Upper lobe of right lung (tissue), 1 donor: Measurements from ENCODE around the gene HHIPL2. TPM values are rescaled to one million over a fixed set of nuclear protein-coding genes. Genes with fewer than 3 reads are reported as not detected.

Experiments used
- ATAC-seq: fragments of 200-7000 bp; cut with Tn5 transposase; one replicate; pipeline ENCODE4 v1.9.1; 2020; ENCODE audit warnings: mild to moderate bottlenecking, moderate library complexity
- DNase-seq: peaks from one replicate; pipeline ENCODE4 v3.0.0-alpha.2; 2020
- H3K27ac ChIP-seq: fragments of 200-600 bp; one replicate; pipeline ENCODE4 v1.8.0; 2022
- H3K27me3 ChIP-seq: fragments of 200-600 bp; one replicate; pipeline ENCODE4 v1.8.0; 2022; ENCODE audit warnings: mild to moderate bottlenecking
- H3K36me3 ChIP-seq: fragments of 200-600 bp; one replicate; pipeline ENCODE4 v1.8.0; 2022
- H3K4me1 ChIP-seq: fragments of 200-600 bp; one replicate; pipeline ENCODE4 v1.8.0; 2022
- H3K4me3 ChIP-seq: fragments of 200-600 bp; one replicate; pipeline ENCODE4 v1.8.0; 2022; ENCODE audit warnings: mild to moderate bottlenecking
- H3K9me3 ChIP-seq: fragments of 200-600 bp; one replicate; pipeline ENCODE4 v1.8.0; 2022
- intact Hi-C: fragments of 100-400 bp; cut with DNase I; formaldehyde crosslinking; loops from one replicate; pipeline ENCODE4 v1.11.0; 2022
- total RNA-seq: library from RNA; stranded (reverse); fragmentation: NEBNext Ultra II Directional; extraction: Animal tissue kit (Norgen Biotek cat#: 25700); gene quantifications from one replicate; pipeline ENCODE4 v1.2.1, GENCODE V29; 2021
- TF ChIP-seq, protein P1 (sequence below): fragments of 200-600 bp; IDR thresholded peaks from one replicate; pipeline ENCODE4 v1.8.0; 2022; ENCODE audit warnings: antibody characterized with exemption
- donor health status: DM: no; HTN: yes; CAD: no; lungs with severe emphysema.

The HHIPL2 gene
- total RNA-seq, 1 donor from 2014 or later = not detected

DNA sequence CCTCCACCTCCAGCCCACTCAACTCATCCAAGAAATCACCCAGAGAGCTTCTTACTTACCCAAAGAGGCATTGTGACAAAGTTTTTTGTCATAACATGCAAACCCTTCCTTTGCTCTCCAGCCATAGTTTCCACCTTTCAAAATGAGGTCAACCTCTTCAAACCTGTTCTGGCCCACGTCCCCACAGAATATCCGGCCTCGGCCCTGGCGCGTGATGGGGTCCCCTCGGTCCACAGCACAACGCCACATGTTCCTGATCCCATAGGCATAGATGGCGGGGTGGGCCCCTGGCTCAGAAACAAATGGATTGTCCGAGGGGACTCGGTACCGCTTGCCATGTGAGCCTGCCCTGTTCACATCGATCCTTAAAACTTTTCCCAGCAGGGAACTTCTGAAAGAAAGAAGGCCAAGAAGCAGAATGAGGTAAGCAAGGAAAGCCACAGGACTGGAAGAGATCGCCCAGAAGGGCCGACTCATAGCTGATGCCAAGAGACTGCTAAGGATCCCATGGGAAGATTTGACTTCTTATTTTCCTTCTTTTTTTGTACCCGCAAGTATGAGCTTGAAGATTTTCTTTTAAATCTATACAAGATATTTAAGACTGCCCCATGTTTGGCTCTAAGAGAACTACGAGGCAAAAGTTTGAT, 7.8 kb downstream of the HHIPL2 start:
- H3K27me3 ChIP-seq = peaks cover 5% of the 10 kb centered on the region
- no peaks in the 10 kb centered on the region for H3K4me1 ChIP-seq
- TF ChIP-seq, protein P1, sequence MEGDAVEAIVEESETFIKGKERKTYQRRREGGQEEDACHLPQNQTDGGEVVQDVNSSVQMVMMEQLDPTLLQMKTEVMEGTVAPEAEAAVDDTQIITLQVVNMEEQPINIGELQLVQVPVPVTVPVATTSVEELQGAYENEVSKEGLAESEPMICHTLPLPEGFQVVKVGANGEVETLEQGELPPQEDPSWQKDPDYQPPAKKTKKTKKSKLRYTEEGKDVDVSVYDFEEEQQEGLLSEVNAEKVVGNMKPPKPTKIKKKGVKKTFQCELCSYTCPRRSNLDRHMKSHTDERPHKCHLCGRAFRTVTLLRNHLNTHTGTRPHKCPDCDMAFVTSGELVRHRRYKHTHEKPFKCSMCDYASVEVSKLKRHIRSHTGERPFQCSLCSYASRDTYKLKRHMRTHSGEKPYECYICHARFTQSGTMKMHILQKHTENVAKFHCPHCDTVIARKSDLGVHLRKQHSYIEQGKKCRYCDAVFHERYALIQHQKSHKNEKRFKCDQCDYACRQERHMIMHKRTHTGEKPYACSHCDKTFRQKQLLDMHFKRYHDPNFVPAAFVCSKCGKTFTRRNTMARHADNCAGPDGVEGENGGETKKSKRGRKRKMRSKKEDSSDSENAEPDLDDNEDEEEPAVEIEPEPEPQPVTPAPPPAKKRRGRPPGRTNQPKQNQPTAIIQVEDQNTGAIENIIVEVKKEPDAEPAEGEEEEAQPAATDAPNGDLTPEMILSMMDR = no peak
- no peak overlapping the region for H3K4me3 ChIP-seq
- no peaks in the 10 kb centered on the region for H3K9me3 ChIP-seq
- no peak for ATAC-seq
- no peak for DNase-seq
- H3K27ac ChIP-seq = no peak overlapping the region
- intact Hi-C loops = no loop called here
- H3K36me3 ChIP-seq = no peaks in the 10 kb centered on the region

DNA sequence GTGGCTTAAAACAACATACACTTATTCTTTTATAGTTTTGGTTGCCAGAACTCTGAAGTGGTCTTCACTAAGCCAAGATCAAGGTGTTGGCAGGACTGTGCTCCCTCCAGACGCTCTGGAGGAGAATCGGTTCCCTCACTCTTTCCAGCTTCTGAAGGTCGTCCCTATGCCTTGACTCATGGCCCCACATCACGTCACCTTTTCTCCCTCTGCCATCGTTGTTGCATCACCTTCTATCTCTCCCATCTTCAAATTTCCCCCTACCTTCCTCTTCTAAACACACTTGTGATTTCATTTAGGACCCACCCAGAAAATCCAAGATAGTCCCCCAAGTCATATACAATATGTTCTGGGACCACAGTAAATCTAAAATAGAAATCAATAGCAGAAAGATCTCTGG, 12.4 kb downstream of the HHIPL2 start:
- ATAC-seq (no peak), DNase-seq (no peak)
- Histone ChIP-seq H3K36me3 (no peaks in the 10 kb centered on the region), H3K4me1 (no peaks in the 10 kb centered on the region), H3K4me3 (no peak overlapping the region), H3K27ac (no peak overlapping the region), H3K27me3 (no peaks in the 10 kb centered on the region), H3K9me3 (no peaks in the 10 kb centered on the region)
- intact Hi-C loops = no loop called here
- TF ChIP-seq, protein P1 = no peak

DNA sequence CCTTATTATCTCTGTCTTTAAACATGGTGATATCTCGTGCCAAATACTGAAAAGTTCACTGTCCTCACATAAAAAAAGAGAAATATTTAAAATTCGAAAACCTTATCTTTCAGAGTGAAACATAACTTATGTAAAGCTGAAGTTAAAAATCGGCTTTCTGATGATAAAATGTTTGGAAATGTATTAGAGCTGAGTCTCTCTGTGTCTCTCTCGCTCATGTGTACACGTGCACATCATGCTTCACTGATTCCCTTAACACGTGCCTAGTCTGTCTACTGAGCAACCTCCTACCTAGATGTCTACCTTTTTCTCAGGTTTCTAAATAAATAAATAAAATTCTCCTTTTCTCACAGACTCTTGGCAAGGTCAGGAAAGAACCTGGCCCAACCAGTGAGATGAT, 17.1 kb downstream of the HHIPL2 start:
- Histone ChIP-seq H3K4me1 (no peaks in the 10 kb centered on the region), H3K27me3 (no peaks in the 10 kb centered on the region), H3K27ac (no peak overlapping the region), H3K4me3 (no peak overlapping the region), H3K36me3 (no peaks in the 10 kb centered on the region), H3K9me3 (no peaks in the 10 kb centered on the region)
- intact Hi-C loops = no loop called here
- ATAC-seq (no peak), DNase-seq (no peak)
- TF ChIP-seq, protein P1 = no peak

DNA sequence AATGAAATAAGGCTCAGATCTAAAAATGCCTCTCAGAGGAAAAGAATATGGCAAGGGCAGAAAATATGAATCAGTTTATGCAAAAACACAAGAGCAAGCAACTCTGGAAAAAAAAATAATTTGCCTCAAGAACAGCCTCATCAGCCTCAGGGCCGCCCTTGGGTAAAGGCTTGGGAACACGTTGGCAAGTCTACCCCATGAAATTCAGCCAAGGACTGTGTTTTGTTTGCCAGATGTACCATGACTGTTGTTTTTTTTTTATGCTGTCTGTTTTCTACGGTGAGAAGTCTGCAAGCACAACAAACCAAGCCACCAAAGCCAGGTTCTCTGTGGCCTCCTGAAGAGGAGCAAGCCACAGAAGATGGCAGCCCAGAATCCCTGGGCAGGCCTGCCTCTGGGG, 18.0 kb downstream of the HHIPL2 start:
- Histone ChIP-seq H3K4me1 (no peaks in the 10 kb centered on the region), H3K27me3 (no peaks in the 10 kb centered on the region), H3K9me3 (no peaks in the 10 kb centered on the region), H3K4me3 (no peak overlapping the region), H3K36me3 (no peaks in the 10 kb centered on the region), H3K27ac (no peak overlapping the region)
- ATAC-seq = no peak
- intact Hi-C loops = no loop called here
- TF ChIP-seq, protein P1 = no peak
- no peak for DNase-seq

DNA sequence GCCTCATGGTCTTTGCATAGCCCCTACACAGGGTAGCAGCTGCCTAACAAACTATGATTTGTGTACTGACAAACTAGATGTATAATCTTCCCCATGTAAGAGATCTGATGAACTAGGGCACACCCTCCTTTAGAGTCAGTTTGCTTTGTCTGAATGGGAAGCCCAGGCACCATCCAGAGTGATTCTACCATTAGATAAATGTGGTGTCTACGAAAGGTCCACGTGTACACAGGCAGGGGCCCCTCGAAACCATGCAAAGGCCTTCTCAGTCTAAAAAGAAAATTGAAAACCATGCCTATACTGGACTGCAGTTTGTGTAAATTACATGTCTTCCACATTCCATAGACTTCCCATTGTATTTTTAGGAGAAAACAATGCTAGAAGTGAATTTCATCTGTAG, 18.7 kb downstream of the HHIPL2 start:
- Histone ChIP-seq H3K36me3 (no peaks in the 10 kb centered on the region), H3K27ac (no peak overlapping the region), H3K4me1 (no peaks in the 10 kb centered on the region), H3K4me3 (no peak overlapping the region), H3K27me3 (no peaks in the 10 kb centered on the region), H3K9me3 (no peaks in the 10 kb centered on the region)
- no peak for DNase-seq
- ATAC-seq = no peak
- intact Hi-C loops = no loop called here
- TF ChIP-seq, protein P1 = no peak

DNA sequence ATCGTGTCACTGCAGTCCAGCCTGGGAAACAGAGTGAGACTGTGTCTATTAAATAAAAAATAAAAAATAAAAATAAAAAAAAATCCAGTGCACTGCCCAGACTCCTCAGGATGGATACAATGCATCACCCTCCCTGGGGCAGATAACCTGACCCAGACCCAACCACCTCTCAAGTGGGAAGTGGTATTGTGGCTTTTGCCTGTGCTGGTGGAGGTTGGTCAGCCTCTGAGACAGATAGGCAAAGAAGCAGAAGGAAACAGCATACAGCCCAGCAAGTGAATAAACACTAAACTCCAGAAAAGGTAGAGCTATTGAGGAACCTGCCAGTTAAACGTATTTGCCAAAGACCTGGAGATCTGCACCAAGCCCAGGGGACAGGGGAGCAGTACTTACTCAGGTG, 22.0 kb downstream of the HHIPL2 start:
- Histone ChIP-seq H3K27me3 (no peaks in the 10 kb centered on the region), H3K4me3 (no peak overlapping the region), H3K27ac (no peak overlapping the region), H3K36me3 (no peaks in the 10 kb centered on the region), H3K9me3 (no peaks in the 10 kb centered on the region), H3K4me1 (no peaks in the 10 kb centered on the region)
- ATAC-seq (no peak), DNase-seq (no peak)
- intact Hi-C loops = no loop called here
- TF ChIP-seq, protein P1 = no peak
